GM19328 (cell line): Measurements from ENCODE around the gene EPN3.

Source experiments
- ATAC-seq: cut with Tn5 transposase; IDR thresholded peaks from one replicate; pipeline ENCODE4 v1.9.1; 2021; ENCODE audit warnings: mild to moderate bottlenecking, moderate library complexity; ENCODE audit not compliant: unreplicated experiment

The EPN3 gene

GRCh38 chr17:50565402-50566350, 33.1 kb downstream of the EPN3 start:
- ATAC-seq: no peak

- no peak for ATAC-seq
Measured at GRCh38 chr17:50566886-50567285, 34.4 kb downstream of the EPN3 start.

- ATAC-seq: no peak
Measured at GRCh38 chr17:50568659-50569058, 36.1 kb downstream of the EPN3 start.

GRCh38 chr17:50569592-50569991, 37.1 kb downstream of the EPN3 start:
- ATAC-seq: no peak

- no peak for ATAC-seq
Measured at GRCh38 chr17:50570032-50570431, 37.5 kb downstream of the EPN3 start.

- ATAC-seq: no peak
Measured at GRCh38 chr17:50570528-50570927, 38.0 kb downstream of the EPN3 start.

- no peak for ATAC-seq
Measured at GRCh38 chr17:50571681-50572080, 39.1 kb downstream of the EPN3 start.

GRCh38 chr17:50572541-50572940, 40.0 kb downstream of the EPN3 start:
- no peak for ATAC-seq

- no peak for ATAC-seq
Measured at GRCh38 chr17:50573866-50574611, 41.5 kb downstream of the EPN3 start.

- ATAC-seq: no peak
Measured at GRCh38 chr17:50575581-50576210, 43.2 kb downstream of the EPN3 start.

- no peak for ATAC-seq
Measured at GRCh38 chr17:50576864-50577263, 44.3 kb downstream of the EPN3 start.

- ATAC-seq: no peak
Measured at GRCh38 chr17:50577451-50577954, 45.0 kb downstream of the EPN3 start.

GRCh38 chr17:50578173-50578572, 45.6 kb downstream of the EPN3 start:
- no peak for ATAC-seq

- ATAC-seq: no peak
Measured at GRCh38 chr17:50579399-50579798, 46.9 kb downstream of the EPN3 start.

- no peak for ATAC-seq
Measured at GRCh38 chr17:50580646-50581045, 48.1 kb downstream of the EPN3 start.

- no peak for ATAC-seq
Measured at GRCh38 chr17:50581316-50581715, 48.8 kb downstream of the EPN3 start.

- ATAC-seq: no peak
Measured at GRCh38 chr17:50582741-50583140, 50.2 kb downstream of the EPN3 start.

GRCh38 chr17:50583641-50584040, 51.1 kb downstream of the EPN3 start:
- ATAC-seq: no peak

- no peak for ATAC-seq
Measured at GRCh38 chr17:50584116-50584515, 51.6 kb downstream of the EPN3 start.

- ATAC-seq: no peak
Measured at GRCh38 chr17:50584749-50585148, 52.2 kb downstream of the EPN3 start.

GRCh38 chr17:50585346-50585745, 52.8 kb downstream of the EPN3 start:
- ATAC-seq: no peak
